Stimulated activated CD8-positive, alpha-beta memory T cell treated with anti-CD3 and anti-CD28 coated beads, Interleukin-15, amount 100 ng/mL, for 48 hours (primary cell): ENCODE data around the gene LAMB4.

Experiments
- DNase-seq, 2 donors: peaks; one replicate each; pipeline ENCODE4 v3.0.0-alpha.2; 2020; ENCODE audit warnings: low read depth in 2 of 2

LAMB4 gene

DNA sequence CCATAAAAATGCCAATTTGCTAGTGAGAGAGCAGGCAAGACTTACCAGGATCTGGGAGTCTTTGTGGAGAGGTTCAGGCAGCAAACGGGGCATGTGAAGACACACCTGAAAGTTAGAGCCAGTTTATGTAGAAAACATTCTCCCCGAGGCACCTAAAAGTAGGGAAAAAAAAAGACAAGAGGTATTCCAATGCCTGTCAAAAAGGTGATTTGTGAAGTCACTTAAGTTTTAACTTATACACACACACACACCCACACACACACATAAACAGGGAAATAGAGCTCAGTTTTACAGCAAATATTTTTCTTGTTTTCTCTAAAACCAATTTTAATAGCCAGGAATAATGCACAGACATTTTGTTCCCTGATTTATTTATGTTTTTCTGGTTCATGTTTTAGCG, at the start of gene LAMB4:
Gene LAMB4 (minus strand): TSS at position 101 of the 400 bp plus-strand sequence. CDS start 7,197 bp downstream, outside the sequence.
- no peak for DNase-seq

DNA sequence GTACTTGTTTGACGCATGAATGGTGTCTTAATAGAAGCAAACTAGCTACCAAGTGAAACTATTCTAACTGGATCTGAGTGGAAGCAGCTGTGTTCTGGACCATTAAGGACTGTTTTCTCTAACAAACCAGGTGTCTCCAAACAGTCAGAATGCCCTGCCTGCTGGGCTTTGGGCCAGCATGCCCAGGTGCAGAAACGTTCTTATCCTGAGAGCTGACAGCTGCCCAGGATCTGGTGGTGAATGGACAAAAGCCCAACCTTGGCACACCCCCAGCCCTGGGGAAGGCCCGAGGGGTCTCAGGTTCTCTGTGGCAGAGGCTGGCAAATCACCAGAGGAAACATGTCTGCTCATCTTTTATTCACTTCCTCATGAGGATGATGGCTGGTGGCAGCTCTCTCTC, 48.2 kb upstream of the LAMB4 start:
- no peak for DNase-seq

GRCh38 chr7:108171164-108171563, 41.0 kb upstream of the LAMB4 start:
- no peak for DNase-seq

DNA sequence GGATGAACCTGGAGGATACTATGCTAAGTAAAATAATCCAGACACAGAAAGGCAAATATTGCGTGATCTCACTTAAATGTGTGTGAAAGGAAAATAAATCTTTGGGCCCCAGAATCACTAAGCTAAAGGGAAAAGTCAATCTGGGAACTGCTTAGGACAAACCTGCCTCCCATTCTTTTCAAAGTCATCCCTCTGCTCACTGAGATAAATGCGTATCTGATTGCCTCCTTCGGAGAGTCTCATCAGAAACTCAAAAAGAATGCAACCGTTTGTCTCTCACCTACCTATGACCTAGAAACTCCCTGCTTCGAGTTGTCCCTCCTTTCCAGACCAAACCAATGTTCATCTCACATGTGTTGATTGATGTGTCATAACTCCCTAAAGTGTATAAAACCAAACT, 40.1 kb upstream of the LAMB4 start:
- DNase-seq: no peak

DNA sequence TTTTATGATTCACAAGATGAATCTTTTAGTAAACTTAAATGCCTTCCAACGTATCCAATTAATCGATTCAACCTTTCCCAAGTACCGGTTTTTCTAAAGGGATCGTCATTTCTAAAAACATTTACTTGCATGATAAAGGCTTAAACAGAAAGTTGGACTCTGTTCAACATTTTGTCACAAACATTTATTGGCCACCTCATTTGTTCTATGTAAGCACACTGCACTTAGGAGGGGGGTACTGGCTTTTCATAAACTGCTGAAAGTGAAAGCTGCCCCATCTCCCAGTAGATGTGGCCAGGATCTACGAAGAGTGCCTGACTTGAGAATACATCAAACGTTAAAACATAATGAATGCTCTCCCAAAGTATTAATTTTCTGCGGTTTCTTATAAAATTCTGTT, 37.3 kb upstream of the LAMB4 start:
- DNase-seq: no peak

DNA sequence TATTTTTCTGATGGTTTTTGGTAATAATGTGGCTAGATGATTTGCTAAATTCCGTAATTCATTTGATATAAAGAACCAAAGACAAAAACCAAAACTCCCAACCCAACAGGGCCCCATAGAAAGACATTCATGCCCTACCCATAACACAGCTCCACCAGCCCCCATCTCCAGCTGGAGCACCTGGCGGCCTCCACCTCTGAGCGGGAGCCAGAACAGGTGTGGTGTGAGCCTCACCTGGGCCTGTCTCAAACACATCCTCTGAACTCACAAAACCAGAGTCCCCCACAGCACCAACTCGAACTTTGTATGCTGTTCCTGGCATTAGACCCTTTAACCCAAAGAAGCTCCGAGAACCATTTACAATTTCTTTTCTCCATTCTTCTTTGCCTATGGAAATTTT, 36.5 kb upstream of the LAMB4 start:
- DNase-seq: no peak

- DNase-seq: no peak
Observed at GRCh38 chr7:108165723-108166122, 35.6 kb upstream of the LAMB4 start.

GRCh38 chr7:108164946-108165345, 34.8 kb upstream of the LAMB4 start:
- DNase-seq: no peak

- DNase-seq: no peak
Observed at GRCh38 chr7:108164342-108164741, 34.2 kb upstream of the LAMB4 start.

GRCh38 chr7:108158776-108159175, 28.6 kb upstream of the LAMB4 start:
- DNase-seq: no peak

DNA sequence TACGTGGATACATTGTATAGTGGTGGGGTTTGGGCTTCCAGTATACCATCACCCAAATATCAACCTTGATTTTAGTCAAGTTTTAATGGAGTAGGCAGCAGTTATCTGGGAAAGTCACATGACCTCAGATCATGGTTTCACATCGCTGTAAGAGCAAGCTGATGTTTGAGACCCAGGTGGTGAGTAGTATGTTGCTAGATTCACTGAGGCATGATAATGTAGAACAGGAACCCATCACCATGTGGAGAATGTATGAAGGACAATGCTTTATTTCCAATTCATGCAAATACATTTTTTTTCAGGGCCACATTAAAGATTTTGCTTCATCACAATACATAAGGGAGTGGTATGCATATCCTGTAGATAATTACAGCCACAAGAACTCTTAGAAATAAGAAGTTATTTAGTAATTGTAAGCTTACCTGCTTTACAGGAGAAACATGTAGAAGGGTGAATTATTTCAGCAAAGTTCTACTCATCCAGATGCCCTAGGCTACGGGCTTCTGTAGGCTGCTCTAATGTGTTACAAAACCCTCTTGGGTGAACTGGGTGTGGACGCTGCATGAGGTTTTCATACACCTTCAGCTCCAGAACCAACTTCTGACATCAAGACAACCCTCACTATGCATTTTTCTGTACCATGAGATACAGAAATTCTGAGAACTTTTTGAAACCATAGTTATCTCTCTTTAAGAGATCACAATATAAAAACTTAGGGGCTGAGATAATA, 27.6 kb upstream of the LAMB4 start:
- DNase-seq: no peak

DNA sequence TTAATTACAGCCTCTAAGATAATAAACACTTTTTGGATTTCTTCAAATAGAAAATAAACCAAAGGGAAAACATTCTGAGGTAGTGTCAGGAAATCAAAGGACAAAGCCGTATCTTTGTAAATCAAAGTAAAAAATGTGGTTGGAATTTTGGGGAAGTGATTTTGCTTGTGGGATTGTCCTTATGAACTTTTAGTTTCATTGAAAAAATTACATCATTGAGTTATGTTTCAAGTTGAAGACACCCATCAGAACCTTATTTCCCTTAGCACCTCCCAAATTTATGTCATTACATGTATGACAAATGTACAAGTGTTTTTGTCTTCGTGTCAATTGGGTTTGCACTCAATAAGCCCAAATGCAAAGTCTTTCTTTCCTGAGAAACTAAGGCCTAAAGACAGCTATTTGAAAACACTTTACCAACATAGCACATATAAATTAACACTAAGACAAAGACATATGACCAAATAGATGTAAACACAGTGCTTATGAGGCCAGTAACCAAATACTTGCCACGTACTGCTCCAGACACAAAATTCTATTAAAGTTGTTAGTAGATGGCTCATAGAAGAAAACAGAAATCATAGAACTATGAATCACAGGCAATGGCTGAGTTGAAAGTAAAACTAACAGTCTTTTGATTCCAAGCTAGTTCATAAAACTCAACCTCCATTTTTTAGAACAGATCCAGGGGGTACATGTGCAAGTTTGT, 26.9 kb upstream of the LAMB4 start:
- no peak for DNase-seq

DNA sequence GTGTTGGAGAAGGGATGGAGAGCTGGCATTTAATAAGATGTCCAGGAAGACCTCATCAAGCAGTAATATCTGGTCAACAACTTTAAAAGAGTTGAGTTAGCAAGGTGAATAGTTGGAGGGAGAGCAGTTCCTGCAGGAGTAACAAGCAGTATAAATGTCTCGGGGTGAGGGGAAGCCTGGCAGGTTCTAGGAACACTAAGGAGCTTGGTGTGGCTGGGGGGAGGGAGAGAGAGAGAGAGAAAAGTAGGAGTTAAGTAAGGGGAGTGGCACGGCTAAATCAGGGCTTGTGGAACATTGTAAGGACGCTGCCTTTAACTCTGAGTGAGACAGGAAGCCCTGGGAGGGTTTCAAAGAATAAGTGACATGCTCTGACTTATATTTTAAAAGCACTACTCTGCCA, 22.0 kb upstream of the LAMB4 start:
- DNase-seq: no peak

DNA sequence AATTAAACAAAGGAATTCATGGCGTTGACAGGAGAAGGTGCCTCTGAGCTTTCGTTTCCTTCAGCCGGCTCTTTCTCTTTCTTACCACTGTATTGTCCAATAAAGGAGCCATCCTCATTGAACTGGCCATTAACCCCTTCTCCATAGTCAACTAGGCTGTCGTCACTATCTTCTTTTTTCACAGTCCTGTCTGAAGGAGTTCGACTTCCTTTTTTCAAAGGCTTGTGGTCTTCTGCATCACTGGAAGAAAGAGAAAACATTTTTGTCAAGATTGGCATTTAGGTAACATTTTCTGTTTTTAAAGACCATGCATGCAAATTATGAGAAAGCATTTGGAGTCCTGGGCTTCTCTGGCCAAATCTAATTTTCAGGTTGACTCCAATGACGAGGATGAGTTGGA, 19.7 kb upstream of the LAMB4 start:
- DNase-seq: no peak

GRCh38 chr7:108149119-108149518, 19.0 kb upstream of the LAMB4 start:
- DNase-seq: no peak

DNA sequence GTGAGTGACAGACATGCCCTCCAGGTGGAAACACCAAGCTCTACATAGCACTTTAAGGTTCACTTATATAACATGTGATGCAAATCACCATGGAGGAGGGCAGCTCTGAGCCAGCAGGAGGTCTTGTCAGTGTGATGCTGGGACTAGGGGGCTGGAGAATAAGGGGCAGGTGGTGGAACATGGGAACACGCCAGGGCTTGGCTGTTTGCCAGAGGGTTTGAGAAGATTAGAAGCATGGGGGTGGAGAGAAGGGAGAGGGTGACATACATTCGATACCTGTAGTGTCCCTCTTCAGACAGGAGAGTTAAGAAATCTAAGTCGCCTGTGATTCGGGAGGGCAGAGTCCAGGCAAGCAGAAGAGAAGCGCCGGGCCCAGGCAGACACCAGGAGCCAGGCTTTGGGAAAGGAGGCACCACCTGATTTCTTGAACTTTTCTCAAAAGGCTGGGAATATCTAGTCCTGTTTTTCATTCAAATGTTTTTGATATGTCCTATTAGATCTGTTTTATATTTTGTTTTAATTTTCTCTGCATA, 16.9 kb upstream of the LAMB4 start:
- DNase-seq: no peak

DNA sequence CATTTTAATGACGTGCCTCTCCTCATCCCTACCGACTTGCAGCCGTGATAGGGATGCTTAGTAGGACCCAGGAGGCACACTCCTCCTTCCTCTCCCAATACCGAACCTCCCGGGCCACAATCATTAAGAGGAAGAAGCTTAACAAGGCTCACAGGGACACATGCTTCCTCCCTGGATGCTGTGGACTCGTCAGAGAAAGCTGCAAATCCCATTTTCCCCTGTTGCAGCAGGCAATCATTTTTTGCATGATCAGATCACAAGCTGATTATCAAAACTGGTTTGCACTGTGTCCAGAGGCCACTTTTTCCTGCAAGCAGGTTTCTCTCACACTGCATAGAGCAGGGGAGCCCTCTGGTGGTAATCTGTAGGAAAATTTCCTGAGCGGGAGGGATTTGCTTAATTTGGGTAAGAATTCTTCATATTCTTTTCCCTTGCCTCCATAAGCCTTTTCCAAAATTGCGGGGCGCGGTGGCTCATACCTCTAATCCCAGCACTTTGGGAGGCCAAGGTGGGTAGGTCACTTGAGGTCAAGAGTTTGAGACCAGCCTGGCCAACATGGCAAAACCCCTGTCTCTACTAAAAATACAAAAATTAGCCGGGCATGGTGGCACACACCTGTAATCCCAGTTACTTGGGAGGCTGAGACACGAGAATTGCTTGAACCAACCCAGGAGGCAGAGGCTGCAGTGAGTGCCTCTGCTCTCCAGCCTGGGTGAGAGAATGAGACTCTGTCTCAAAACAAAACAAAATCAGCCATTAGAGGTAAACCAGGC, 16.1 kb upstream of the LAMB4 start:
- DNase-seq: peak; percentile 8 to 12

DNA sequence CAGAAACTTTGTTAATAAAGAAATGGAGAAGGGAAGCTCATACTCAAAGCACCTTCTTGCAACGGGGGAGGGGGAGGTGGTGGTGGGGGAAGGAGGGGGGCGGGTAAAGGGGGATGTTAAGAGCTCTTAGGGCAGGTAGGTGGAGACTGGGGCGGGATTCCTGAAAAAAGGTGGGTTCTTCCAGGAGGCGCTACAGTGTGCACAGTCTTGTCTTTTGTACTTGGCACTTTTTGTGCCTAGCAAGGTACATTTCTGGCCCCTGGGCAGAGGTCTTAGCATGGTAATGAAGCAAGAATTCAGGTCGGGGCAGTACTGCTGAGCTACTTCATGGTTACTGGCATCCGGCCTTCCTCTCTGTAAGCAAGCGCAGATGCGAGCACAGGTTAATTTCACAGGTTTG, 15.2 kb upstream of the LAMB4 start:
- DNase-seq: no peak

DNA sequence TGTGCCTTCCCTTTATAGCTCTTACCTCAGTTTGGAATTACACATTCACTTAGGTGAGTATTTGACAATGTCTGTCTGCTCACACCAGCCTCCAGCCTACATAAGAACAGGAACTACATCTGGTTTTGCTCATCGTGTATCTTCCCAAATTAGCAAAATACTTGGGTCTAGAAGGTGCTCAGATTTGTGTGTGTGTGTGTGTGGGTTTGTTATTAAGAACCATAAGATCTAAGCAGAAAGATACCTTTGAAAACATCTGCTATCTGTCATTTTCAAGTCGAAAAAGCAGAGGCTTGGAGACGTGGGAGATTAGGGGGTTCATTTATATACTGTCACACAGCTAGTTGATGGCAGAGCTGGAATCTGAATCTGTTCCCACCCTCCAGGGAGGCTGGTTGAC, 14.8 kb upstream of the LAMB4 start:
- no peak for DNase-seq

DNA sequence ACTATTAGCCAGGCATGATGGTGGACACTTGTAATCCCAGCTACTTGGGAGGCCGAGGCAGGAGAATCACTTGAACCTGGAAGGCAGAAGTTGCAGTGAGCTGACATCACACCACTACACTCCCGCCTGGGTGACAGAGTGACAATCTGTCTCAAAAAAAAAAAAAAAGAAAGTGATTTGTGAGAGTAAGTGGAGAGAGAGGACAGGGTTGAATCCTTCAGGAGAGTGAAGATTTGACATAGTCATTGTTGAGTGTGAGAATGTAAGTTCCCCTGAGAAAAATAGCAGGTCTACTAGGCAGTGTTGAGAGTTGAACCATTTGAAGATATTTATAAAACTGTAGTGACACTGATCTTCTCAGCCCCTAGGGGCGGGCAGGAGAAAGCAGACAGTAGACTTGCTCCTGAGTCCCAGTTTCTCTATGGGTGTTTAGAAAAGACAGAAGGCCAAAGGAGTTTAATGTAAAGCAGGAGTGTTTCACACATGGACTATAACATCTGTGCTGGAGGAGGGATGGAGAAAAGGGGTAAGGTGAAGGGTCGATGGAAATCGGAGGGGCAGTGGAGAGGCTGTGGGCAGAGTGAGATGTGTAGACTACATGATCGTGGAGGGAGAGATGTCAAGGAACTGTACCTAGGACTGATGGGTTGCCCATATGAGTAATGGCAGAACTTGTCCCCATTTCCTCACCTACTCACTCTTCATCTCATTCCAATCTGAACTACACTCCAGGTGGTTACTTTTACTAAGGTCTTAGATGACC, 13.7 kb upstream of the LAMB4 start:
- no peak for DNase-seq

GRCh38 chr7:108142675-108143259, 12.6 kb upstream of the LAMB4 start:
- no peak for DNase-seq
